Measurements from ENCODE around the gene FTH1. TPM values are rescaled to one million over a fixed set of nuclear protein-coding genes. Genes with fewer than 3 reads are reported as not detected.
A peak's percentile ranks its signal among the peaks of the same experiment; 100 is the strongest.

Gene FTH1
- total RNA-seq, 1 experiment from 2014 or later = 3,345 TPM

GRCh38 chr11:61947486-61948210, 19.8 kb downstream of the FTH1 start:
- Histone ChIP-seq H3K36me3 (ENCODE audit: control insufficient read depth in 1 of 2, insufficient read depth in 2 of 2, low read length in 2 of 2) (no peaks in the 10 kb centered on the region), H3K9me2 (ENCODE audit: insufficient read depth) (no peaks in the 10 kb centered on the region), H3K4me2 (ENCODE audit: low read length) (peak overlapping the region; percentile 45), H3K9me3 (ENCODE audit: control insufficient read depth in 1 of 2, insufficient read depth in 1 of 2, low read depth in 1 of 2, low read length in 2 of 2) (no peaks in the 10 kb centered on the region), H3K27me3 (ENCODE audit: insufficient read depth, low read length) (no peaks in the 10 kb centered on the region), H2AFZ (ENCODE audit: low read depth, low read length, poor library complexity, severe bottlenecking) (peak overlapping the region; percentile 52), H3K79me2 (ENCODE audit: insufficient read depth, low read length) (no peaks in the 10 kb centered on the region), H3K27ac (ENCODE audit: low read depth, low read length) (no peak overlapping the region; the same call in 1 of the 2 replicates), H4K20me1 (ENCODE audit: insufficient read depth) (no peaks in the 10 kb centered on the region), H3K4me1 (ENCODE audit: control insufficient read depth in 1 of 2, insufficient read depth in 2 of 2, low read length in 2 of 2) (peaks cover 4 to 13% of the 10 kb centered on the region in 2 experiments; a peak in 2 of 4 replicates), H3K4me3 (replicated peaks in 1 of 2; ENCODE audit: low read depth in 1 of 2, low read length in 2 of 2) (no peak overlapping the region), H3K9ac (ENCODE audit: low read length) (no peak overlapping the region)
- ChIA-PET POLR2A (interaction anchor here (0.8 to 5.5 kb wide), 16 partner anchors 10 to 155 kb away, joined by 3 to 44 read pairs (median 4); partner anchors contain the start of genes FEN1, FTH1 and TMEM258), CTCF (interaction anchor here (0.6 to 6.4 kb wide), 23 partner anchors 9 to 200 kb away, joined by 3 to 162 read pairs (median 7); no protein-coding TSS in a partner anchor), RAD21 (ENCODE audit: low non-redundant PET in 1 of 2, low total read pairs in 2 of 2, uncharacterized antibody in 2 of 2, unreplicated experiment in 2 of 2) (interaction anchor here (0.6 to 1.6 kb wide), 11 partner anchors 47 to 200 kb away, joined by 3 to 18 read pairs (median 7); no protein-coding TSS in a partner anchor)
- TF ChIP-seq, protein P1, sequence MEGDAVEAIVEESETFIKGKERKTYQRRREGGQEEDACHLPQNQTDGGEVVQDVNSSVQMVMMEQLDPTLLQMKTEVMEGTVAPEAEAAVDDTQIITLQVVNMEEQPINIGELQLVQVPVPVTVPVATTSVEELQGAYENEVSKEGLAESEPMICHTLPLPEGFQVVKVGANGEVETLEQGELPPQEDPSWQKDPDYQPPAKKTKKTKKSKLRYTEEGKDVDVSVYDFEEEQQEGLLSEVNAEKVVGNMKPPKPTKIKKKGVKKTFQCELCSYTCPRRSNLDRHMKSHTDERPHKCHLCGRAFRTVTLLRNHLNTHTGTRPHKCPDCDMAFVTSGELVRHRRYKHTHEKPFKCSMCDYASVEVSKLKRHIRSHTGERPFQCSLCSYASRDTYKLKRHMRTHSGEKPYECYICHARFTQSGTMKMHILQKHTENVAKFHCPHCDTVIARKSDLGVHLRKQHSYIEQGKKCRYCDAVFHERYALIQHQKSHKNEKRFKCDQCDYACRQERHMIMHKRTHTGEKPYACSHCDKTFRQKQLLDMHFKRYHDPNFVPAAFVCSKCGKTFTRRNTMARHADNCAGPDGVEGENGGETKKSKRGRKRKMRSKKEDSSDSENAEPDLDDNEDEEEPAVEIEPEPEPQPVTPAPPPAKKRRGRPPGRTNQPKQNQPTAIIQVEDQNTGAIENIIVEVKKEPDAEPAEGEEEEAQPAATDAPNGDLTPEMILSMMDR (IDR thresholded peaks at IDR 0.05 in 2 of 3, conservative IDR thresholded peaks at IDR 0.05 in 1 of 3; ENCODE audit: borderline replicate concordance in 1 of 3, insufficient read depth in 1 of 3, low read depth in 2 of 3, low read length in 2 of 3) = peak; percentile 93 to 96 (median 95)
- TF ChIP-seq RAD21 (IDR thresholded peaks at IDR 0.05; ENCODE audit: low read depth) = peak; percentile 98
- no peak for TF ChIP-seq ATF3 (IDR thresholded peaks at IDR 0.05)
- intact Hi-C loops (cut with micrococcal nuclease) = loop anchor here (1.0 to 2.0 kb wide), 5 partner anchors 48 to 150 kb away; no protein-coding TSS in a partner anchor
- ATAC-seq (peak; percentile 91), DNase-seq (ENCODE audit: low read depth, low spot score) (peak; percentile 62)
- no TSS peak for BruUV-seq (replicated peaks)
